HG03280 (cell line): ENCODE results near the gene TNNT2.

ENCODE experiments used
- ATAC-seq: cut with Tn5 transposase; IDR thresholded peaks from one replicate; pipeline ENCODE4 v1.9.1; 2021; ENCODE audit warnings: mild to moderate bottlenecking, moderate library complexity; ENCODE audit not compliant: unreplicated experiment

Gene TNNT2

DNA sequence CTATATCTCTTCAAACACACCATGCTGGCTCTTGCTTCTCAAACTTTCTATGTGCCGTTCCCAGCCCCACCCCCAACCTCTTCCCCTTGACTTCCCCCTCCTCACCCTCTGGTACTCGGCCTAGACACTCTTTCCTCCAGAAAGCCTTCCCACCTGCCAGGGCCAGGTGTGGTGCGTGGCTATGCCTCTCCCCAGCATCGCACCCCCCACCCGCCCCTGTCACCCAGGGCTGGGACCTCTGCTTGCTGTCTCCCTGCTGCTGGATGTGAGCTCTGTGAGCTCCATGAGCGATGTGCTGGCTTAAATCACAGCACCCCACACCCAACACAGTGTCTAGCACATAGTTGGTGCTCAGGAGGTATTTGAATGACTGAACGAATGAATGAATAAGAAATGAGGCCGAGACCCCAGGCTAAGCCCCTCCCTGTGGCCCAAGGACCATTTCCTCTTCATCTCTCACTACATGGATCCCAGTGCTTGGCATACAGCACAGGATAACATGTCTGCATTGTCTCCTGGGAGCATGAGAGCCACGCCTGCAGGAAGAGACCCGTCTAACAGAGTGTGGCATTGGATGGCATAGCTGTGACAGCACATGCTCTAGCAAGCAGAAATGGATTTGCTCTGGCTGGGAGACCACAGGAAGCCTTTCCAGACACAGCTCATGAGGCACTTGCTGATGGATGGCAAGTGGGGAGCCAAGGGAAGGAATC lies 19.7 kb downstream of the TNNT2 start:
- no peak for ATAC-seq

DNA sequence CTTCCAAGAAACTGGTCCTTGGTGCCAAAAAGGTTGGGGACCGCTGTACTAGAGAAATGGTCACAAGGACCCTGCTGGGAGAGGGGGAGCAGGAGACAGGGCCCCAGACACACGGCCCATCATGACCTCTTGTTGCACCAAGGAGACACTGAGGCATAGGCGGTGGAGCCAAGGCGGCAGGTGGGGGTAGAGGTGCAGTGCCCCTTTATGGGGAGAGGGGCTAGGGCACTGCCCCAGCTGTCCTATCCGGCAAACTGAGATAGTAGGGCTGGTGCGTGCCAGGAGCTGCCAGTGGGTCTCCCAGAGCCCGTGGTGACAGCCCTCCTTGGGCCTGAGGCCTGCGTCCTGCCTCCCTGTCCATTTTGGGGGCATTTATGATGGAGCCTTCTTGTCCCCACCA lies 20.3 kb downstream of the TNNT2 start:
- no peak for ATAC-seq

DNA sequence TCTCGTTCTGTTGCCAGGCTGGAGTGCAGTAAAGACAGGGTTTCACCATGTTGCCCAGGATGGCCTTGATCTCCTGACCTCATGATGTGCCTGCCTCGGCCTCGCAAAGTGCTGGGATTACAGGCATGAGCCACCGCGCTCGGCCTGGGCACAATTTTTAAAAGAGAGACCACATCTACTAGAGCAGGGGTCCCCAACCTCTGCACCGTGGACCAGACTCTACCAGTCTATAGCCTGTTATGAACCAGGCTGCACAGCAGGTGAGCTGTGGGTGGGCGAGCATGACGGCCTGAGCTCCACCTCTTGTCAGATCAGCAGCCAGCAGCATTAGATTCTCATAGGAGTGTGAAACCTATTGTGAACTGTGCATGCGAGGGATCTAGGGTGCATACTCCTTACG lies 20.8 kb downstream of the TNNT2 start:
- no peak for ATAC-seq

DNA sequence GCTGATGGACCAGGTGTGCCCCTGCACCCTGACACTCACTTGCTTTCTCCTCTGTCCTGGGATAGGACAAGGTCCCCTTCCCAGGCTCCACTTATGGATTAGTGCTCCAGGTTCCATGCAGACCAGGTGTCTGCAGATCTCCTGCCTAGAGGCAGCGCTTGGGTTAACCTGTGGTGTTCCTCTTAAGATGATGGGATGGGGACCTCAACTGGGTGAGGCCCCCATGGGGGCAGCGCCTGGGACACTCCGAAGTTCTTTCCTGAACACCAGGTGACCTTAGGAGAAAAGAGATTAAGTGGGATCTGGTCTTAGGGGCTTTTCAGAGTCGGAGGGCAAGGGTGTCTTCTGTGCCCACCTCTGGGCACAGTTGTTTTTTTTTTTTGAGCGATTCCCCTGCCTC lies 21.2 kb downstream of the TNNT2 start:
- no peak for ATAC-seq

GRCh38 chr1:201355471-201355870 lies 22.0 kb downstream of the TNNT2 start:
- no peak for ATAC-seq

- no peak for ATAC-seq
Measured at GRCh38 chr1:201354901-201355295, 22.6 kb downstream of the TNNT2 start.

DNA sequence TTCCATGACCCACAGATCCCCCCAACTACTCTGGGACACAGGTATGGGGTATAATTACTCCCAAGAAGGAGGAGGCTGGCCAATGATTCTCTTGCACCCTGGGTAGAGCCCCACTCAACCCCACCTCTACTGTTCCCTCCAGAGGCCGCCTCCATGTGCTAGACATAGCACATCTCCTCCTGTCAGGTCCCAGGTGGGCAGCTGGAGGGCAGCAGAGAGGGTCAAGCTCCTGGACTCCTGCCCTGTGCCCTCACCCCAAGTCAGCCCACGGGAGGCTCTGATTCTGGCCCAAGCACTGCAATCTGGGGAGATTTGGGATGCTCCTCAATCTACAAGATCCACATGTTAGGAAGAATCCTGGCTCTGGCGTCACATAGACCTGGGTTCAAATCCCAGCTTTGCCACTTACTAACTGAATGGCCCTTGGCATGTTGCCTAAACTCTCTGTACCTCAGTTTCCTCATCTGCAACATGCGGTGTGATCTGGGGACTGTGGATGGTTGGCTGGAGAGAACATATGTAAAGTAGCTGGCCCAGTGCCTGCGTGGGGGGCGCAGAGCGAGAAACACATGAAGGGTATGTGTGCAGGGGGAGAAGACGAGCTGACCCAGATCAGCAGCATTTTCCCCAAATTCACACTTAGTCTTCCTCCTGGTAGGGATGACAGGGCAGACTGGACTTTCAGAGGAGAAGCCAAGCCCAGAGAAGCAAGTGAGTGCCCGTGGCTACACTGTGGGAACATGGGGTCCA lies 23.2 kb downstream of the TNNT2 start:
- no peak for ATAC-seq

DNA sequence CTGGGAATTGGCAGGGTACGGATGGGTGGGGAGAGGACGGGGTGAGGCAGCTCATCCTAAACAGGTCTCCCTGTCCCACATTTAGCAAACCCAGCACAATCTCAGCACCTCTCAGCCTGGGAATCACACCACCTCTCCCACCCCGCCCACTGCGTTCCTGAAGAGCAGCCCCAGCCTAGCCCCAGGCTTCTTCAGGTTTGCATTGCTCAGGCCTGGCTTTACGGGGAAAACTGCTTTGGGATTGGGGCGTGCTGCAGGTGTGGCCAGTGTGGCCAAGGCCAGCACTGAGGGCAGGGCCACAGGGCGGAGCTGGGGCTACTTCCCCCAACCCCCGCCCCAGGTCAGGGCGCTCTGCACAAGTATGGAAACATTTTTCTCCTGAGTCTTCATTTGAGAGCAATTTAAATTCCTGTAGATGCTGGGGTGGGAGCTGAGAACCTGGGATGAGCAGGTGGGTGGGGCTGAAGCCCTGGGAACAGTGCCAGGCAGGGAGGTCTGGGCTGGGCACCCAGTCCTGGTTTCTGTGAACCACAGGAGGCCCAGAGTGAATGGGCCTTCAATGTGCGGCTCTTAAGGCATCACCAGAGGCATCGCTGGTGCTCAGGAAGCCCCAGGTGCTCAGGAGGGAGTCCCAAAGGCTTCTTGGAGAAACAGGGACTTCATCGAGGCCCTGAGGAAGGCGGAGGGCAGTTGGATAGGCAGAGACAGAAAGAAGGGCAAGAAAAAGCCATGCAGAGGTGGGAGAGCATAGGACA lies 24.1 kb downstream of the TNNT2 start:
- no peak for ATAC-seq

GRCh38 chr1:201351617-201352016 lies 25.9 kb downstream of the TNNT2 start:
- no peak for ATAC-seq

- no peak for ATAC-seq
Measured at GRCh38 chr1:201350884-201351283, 26.6 kb downstream of the TNNT2 start.

DNA sequence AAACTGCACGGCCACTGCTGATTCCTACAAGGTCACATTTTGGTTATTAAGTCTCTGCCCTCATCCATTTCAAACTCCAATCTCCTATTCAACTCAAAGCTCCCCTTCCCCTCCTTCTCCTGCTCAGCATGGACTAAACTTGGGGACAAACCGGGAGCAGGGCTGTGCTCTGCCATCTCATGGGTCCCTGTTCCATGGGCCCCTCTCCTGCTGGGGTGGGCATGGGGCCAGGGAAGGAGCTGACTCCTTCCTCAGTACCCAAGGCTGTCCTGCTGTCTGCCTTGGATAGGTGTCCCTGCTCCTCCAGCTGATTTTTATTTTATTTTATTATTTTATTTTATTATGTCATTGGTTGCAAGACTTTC lies 27.1 kb downstream of the TNNT2 start:
- ATAC-seq, result no peak

GRCh38 chr1:201349092-201349491 lies 28.4 kb downstream of the TNNT2 start:
- ATAC-seq, result no peak

DNA sequence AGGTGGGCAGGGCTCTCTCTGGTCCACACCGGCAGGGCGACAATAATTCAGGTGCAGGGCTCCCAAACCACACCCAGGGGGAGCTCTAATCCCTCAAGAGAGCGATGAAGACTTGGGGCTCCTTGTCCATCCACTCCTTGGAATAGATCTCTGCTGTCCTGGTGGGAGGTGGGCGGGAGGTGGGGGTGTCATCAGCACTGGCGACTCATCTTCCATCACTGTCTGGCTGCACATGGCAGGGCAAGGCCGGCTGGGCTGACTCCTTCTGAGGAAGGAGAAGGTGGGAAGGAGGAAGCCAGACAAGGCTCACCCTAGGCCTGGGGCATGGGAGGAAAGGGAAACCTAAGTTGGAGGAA lies 29.3 kb downstream of the TNNT2 start:
- ATAC-seq, result no peak

- ATAC-seq, result no peak
Measured at GRCh38 chr1:201347498-201348210, 29.8 kb downstream of the TNNT2 start.

GRCh38 chr1:201346987-201347386 lies 30.5 kb downstream of the TNNT2 start:
- ATAC-seq, result no peak

DNA sequence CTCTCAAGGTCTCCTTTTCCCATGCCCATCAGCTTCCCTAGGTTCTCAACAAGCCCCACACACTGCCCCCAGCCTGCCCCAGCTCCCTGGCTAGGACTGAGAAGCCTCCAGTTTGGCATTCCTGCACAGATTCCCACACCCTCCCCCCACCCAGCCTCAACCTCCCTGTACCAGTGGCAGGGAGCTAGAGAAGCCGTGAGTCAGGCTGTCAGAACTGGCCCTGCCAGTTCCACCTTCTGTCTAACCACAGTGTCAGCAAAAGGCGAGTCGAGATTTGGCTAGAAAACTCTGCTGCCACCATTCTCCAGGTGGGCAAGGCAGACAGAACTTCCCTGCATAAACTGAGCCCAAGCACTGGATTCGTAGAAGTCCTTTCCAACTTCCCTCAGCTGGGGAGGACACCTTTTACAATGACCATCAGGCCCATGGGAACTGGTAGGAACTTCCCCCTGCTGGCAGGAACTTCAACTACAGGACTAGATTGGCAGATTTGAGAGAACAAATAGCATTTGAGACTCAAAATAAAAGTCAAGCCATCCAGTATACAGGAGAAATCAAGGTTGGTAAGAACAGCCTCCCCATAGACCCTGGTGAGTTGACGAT lies 31.0 kb downstream of the TNNT2 start:
- ATAC-seq, result no peak

- no peak for ATAC-seq
Measured at GRCh38 chr1:201345081-201345355, 32.5 kb downstream of the TNNT2 start.

GRCh38 chr1:201344206-201345080 lies 33.0 kb downstream of the TNNT2 start:
- ATAC-seq, result no peak

DNA sequence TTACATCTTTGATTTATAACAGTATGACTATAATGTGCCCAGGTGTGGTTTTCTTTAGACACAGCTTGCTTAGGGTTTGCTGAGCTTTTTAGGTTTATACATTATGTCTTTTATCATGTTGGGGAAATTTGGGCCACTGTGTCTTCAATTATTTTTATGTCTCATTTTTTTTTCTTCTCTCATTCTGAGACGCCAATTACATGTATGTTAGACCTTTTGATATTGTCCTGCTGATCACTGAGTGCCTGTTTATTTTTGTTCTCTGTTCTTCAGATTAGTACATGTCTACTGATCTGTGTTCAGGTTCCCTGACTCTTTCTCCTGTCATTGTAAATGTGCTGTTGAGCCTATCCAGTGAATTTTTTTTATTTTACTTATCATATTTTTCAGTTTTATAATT lies 36.1 kb downstream of the TNNT2 start:
- no peak for ATAC-seq

GRCh38 chr1:201336711-201337450 lies 40.6 kb downstream of the TNNT2 start:
- no peak for ATAC-seq
